Heart left ventricle (tissue), 13 donors: ENCODE results near the gene C1QTNF4.

Experiments
- CTCF ChIP-seq, 12 donors: fragments of 200-600 bp; sonication (generic) in 4 of 12; IDR thresholded peaks; one replicate each; pipeline versions ENCODE4 v1.5.0 to v1.8.0; 2018 to 2022; ENCODE audit warnings: antibody characterized with exemption in 12 of 12, mild to moderate bottlenecking in 5 of 12
- POLR2A ChIP-seq, 2 donors: fragments of 450-650 bp; IDR thresholded peaks; one replicate each; pipeline ENCODE4 v1.6.1; 2017; ENCODE audit warnings: antibody characterized with exemption in 2 of 2, mild to moderate bottlenecking in 2 of 2, moderate library complexity in 2 of 2
- donor health status: ischemic (EF 13 %, LVEDD 7.1; RV severe dilation, severe dysfunction).
- donor health status: DM: no; HTN: yes; CAD: no.
- donor health status: DM: no; HTN: no; CAD: no.
- donor health status: ischemic (EF 25% LVEDD 6.9; RV normal size, moderate dysfunction).
- donor health status: ischemic (EF 25% LVEDD 5.7; RV mildly dilated, moderate dysfunction).
- donor health status: ischemic (EF 35%, LVEDD 5.7; RV mildly dilated, moderate dysfunction).
- donor health status: nonischemic (EF 11% LVEDD 7.7; RV severe dilation, severe dysfunction).
- donor health status: DM: yes; HTN: yes; CAD: no.
- donor health status: PGD.
- donor health status: ischemic (EF 29% LVEDD 5.4; RV normal size, mild dysfunction).
- donor health status: nonischemic (EF 23%, LVEDD 6.1; RV moderate dilation, normal function).

GRCh38 chr11:47607380-47607779, 13.2 kb upstream of the C1QTNF4 start:
- no peak for TF ChIP-seq CTCF (IDR thresholded peaks at IDR 0.05)
- TF ChIP-seq POLR2A (IDR thresholded peaks at IDR 0.05), result no peak
